GM12872 (cell line): ENCODE results near the gene TFF2.

ENCODE experiments used
- TF ChIP-seq, protein P1 (sequence below): IDR thresholded peaks from 3 replicates; pipeline ENCODE4 v1.5.1; 2011; ENCODE audit warnings: low read depth, mild to moderate bottlenecking, low read length, moderate library complexity; ENCODE audit not compliant: insufficient read depth

Gene TFF2

DNA sequence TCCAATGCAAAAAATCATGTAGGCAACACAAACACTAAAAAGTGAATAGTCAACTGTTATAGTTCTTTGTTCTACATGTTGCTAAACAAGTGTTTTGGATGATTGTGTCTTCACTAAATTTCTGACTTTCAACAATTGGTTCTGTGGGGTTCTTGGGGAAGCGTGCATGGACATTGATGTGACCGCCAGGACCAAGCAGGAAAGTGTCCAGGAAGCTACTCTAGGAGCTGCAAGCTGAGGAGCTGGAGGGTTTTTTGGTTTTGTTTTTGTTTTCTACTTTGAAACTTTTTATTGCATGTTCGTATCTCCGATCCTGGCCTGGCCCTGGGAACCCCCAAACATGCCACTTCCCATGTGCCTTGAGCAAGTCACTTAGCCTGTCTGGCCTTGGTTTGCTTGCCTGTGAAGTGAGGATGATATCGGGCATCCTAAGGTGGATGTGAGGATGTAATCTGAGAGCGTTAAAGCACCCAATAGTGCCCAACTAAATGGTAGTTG is 37.1 kb upstream of the TFF2 start:
- TF ChIP-seq, protein P1, sequence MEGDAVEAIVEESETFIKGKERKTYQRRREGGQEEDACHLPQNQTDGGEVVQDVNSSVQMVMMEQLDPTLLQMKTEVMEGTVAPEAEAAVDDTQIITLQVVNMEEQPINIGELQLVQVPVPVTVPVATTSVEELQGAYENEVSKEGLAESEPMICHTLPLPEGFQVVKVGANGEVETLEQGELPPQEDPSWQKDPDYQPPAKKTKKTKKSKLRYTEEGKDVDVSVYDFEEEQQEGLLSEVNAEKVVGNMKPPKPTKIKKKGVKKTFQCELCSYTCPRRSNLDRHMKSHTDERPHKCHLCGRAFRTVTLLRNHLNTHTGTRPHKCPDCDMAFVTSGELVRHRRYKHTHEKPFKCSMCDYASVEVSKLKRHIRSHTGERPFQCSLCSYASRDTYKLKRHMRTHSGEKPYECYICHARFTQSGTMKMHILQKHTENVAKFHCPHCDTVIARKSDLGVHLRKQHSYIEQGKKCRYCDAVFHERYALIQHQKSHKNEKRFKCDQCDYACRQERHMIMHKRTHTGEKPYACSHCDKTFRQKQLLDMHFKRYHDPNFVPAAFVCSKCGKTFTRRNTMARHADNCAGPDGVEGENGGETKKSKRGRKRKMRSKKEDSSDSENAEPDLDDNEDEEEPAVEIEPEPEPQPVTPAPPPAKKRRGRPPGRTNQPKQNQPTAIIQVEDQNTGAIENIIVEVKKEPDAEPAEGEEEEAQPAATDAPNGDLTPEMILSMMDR, result no peak

DNA sequence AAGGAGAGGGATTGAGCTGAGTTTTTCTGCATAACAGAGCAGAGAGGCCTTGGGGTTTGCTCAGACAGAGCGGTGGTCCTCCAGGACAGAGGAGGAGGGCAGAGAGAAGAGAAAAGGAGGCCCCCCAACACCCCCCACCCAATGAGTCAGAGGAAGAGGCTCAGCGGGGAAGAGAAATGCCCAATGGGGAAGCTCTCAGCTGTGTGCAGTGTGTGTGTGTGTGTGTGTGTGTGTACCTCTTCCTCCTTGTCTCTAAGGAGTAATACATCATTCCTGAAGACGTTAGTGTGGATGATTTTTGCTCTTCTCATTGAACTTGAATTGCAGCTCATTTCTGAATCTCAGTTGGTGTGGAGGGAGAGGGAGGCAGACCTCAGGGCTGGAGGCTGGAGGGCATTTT is 36.4 kb upstream of the TFF2 start:
- TF ChIP-seq, protein P1, result no peak

DNA sequence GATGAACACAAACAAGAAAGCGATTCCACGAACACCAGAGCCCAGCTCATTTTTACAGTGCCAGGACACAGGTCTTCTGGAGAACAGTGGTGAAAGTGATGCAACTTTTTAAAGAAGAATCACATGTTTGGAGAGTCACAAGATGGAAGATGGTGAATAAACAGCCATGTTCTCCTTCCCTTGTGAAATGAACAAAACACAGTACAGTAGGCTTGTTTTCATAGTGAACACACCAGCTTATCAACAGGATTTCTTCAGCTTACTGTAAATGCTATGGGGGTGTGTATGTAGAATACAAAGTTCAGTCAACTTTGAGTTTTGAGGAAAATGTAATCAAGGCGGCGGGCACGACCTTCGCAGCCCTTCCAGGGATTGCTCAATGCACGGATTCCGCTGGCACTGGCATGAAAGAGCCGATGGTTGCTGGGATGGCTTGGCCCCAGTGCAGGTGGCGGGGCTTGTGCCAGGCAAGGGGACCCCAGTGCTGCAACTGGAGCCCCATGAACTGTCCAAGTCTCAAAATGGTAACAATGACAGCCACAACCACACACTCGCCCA is 35.3 kb upstream of the TFF2 start:
- TF ChIP-seq, protein P1, result no peak

DNA sequence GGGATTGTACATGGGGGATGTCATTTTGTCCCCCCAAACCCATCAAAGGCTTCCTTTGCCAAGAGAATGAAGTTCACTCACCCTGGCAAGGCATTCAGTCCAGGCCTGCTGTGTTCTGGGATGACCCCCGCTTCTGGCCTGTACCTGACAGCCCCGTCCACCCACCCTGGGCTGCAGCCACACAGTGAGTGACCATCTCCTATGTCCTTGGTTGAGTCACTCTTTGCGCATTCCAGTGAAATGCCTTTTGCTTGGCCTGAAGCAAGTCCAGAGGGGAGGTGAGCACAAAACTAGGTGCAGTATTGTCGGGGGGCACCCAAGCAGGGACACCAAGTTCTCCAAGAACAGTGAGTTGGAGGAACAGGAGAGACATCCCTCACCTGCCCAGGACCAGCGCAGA is 34.8 kb upstream of the TFF2 start:
- TF ChIP-seq, protein P1, result no peak

DNA sequence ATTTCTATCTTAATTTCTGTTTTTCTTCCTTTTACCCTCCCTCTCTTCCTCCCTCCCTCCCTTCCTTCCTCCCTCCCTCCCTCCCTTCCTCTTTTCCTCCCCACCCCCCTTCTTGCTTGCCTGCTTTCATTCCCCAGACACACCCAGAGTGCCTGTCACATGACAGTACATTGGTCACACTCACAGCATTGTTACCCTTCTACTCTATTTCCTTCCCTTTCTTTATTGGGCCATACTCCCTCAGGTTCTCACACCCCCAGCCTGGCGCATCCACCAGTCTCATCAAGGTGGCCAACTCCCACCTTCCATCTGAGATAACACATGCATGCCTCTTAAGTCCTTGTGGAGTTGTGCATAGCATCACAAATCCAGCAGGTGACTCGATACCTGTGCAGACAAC is 34.2 kb upstream of the TFF2 start:
- TF ChIP-seq, protein P1, result no peak

DNA sequence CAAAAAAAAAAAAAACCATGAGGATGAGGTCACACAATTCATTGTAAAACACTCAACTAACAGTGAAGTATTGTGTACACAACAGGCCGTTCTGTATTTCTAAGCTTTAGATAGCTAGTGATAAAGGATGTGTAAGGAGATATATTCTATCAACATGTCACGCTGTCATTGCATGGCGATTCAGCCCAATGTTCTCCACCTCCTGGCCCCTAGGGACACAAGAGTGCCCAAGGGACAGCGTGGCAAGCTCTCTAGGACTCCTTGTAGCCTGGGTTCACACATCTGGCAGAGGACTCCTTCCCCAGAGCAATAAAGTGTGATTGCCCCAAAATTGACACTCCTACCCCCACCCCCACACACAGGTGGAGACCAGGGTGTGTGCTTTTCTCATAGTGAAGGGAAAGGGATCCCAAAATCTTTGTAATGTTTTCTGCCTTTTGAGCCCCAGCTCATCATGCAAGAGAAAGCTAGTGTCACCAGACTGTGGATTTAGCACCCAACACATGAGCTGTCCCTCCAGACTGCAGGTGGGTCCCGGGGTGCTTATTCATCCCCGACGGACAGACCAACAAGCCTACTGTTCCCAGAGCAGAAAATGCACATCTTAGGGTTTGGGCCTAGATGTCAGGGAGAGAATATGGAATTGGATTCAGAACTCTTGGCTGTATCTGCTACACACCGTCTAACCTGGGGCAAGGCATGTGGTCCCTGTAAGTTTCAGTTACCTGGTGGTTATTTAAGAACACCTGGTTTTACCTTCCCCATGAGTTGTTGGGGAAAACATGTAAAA is 33.6 kb upstream of the TFF2 start:
- TF ChIP-seq, protein P1, result no peak

DNA sequence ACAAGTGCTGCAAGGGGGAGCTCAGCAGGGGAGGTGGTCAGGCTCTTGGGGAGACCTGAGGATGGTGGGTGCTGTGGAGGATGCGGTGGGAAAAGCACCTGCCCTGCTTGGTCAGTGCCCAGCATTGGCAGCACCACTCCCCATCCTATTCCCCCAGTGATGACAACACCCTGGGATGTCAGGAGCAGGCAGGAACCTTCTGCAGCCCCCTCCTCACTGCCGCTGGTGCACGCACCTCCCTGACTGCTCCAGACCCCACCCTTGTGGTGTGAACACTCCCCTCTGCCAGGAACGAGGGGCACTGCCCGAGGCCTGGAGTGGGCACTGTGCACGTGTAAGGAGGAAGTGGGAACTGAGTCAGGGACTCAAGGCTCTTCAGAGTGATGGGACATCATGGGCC is 32.5 kb upstream of the TFF2 start:
- TF ChIP-seq, protein P1, result no peak
